Loucy (cell line): Measurements from ENCODE around the gene YWHAH.
A peak's percentile ranks its signal among the peaks of the same experiment; 100 is the strongest.
"Not testable (repeated sequence)": the region's sequence is repeated elsewhere in the genome, so short reads cannot be mapped to it uniquely, and the experiment has no call there.

ENCODE experiments used
- H2AFZ ChIP-seq: fragments of 200-600 bp; sonication (generic); 2 replicates; pipeline ENCODE4 v1.6.0; 2016; ENCODE audit warnings: antibody characterized with exemption, mild to moderate bottlenecking, low read length, moderate library complexity
- H3F3A ChIP-seq: fragments of 200-600 bp; 2 replicates; pipeline ENCODE4 v1.6.0; 2016; ENCODE audit warnings: antibody characterized with exemption, low read depth, mild to moderate bottlenecking
- H3K27me3 ChIP-seq: fragments of 200-600 bp; sonication (generic); 2 replicates; pipeline ENCODE4 v1.6.1; 2014; ENCODE audit warnings: low read length, mild to moderate bottlenecking; ENCODE audit not compliant: insufficient read depth, poor library complexity, severe bottlenecking
- H3K36me3 ChIP-seq: fragments of 200-600 bp; sonication (generic); 2 replicates; pipeline ENCODE4 v1.6.1; 2016; ENCODE audit warnings: low read length; ENCODE audit not compliant: insufficient read depth
- H3K4me1 ChIP-seq: fragments of 200-600 bp; sonication (generic); 2 replicates; pipeline ENCODE4 v1.5.1; 2014; ENCODE audit warnings: low read length, mild to moderate bottlenecking; ENCODE audit not compliant: insufficient read depth, poor library complexity, severe bottlenecking
- H3K4me2 ChIP-seq: fragments of 200-600 bp; sonication (generic); 2 replicates; pipeline ENCODE4 v1.6.0; 2014; ENCODE audit warnings: antibody characterized with exemption, low read length, low read depth, mild to moderate bottlenecking; ENCODE audit not compliant: poor library complexity, severe bottlenecking
- H3K4me3 ChIP-seq: fragments of 200-600 bp; sonication (generic); 2 replicates; pipeline ENCODE4 v1.5.1; 2014; ENCODE audit warnings: low read length, mild to moderate bottlenecking, mixed read lengths; ENCODE audit not compliant: poor library complexity, severe bottlenecking
- H3K79me2 ChIP-seq: fragments of 200-600 bp; sonication (generic); 2 replicates; pipeline ENCODE4 v1.6.1; 2014; ENCODE audit warnings: low read length; ENCODE audit not compliant: insufficient read depth
- H3K9ac ChIP-seq: fragments of 200-600 bp; sonication (generic); 2 replicates; pipeline ENCODE4 v1.6.0; 2014; ENCODE audit warnings: mild to moderate bottlenecking, low read depth, low read length, moderate library complexity; ENCODE audit not compliant: poor library complexity, severe bottlenecking
- H3K9me2 ChIP-seq: fragments of 200-600 bp; sonication (generic); replicated peaks from 2 replicates; pipeline ENCODE4 v1.6.1; 2016; ENCODE audit warnings: low read depth, low read length, mixed read lengths
- H3K9me3 ChIP-seq: fragments of 200-600 bp; sonication (generic); 2 replicates; pipeline ENCODE4 v1.6.1; 2014; ENCODE audit warnings: mild to moderate bottlenecking, antibody characterized with exemption, low read length, low read depth; ENCODE audit not compliant: insufficient read depth
- H4K20me1 ChIP-seq: fragments of 200-600 bp; sonication (generic); 2 replicates; pipeline ENCODE4 v1.6.0; 2014; ENCODE audit warnings: antibody characterized with exemption, low read length, mild to moderate bottlenecking; ENCODE audit not compliant: insufficient read depth, poor library complexity, severe bottlenecking
- CTCF ChIP-seq: fragments of 200-600 bp; sonication (generic); conservative IDR thresholded peaks from 2 replicates; pipeline ENCODE4 v1.5.1; 2014; ENCODE audit warnings: mild to moderate bottlenecking, antibody characterized with exemption, low read length
- EZH2phosphoT487 ChIP-seq: fragments of 200-600 bp; IDR thresholded peaks from 2 replicates; pipeline ENCODE4 v1.6.1; 2018; ENCODE audit warnings: antibody characterized with exemption, mild to moderate bottlenecking, moderate library complexity, borderline replicate concordance

The YWHAH gene

GRCh38 chr22:31977141-31977841 lies 33.0 kb downstream of the YWHAH start:
- TF ChIP-seq CTCF = peak; percentile 84
- no peak for TF ChIP-seq EZH2phosphoT487
- H3K36me3 ChIP-seq = no peaks in the 10 kb centered on the region
- H3K79me2 ChIP-seq = no peaks in the 10 kb centered on the region
- no peaks in the 10 kb centered on the region for H3K9me2 ChIP-seq
- peaks cover 3% of the 10 kb centered on the region for H3K4me1 ChIP-seq
- peak overlapping the region; percentile 33 for H3K9ac ChIP-seq
- peak overlapping the region; percentile 38 for H3K4me2 ChIP-seq
- no peaks in the 10 kb centered on the region for H3F3A ChIP-seq
- H2AFZ ChIP-seq = peak overlapping the region; percentile 98
- H3K4me3 ChIP-seq = peak overlapping the region; percentile 26
- no peaks in the 10 kb centered on the region for H3K27me3 ChIP-seq
- no peaks in the 10 kb centered on the region for H4K20me1 ChIP-seq
- H3K9me3 ChIP-seq = no peaks in the 10 kb centered on the region

- Histone ChIP-seq H3K79me2 (no peaks in the 10 kb centered on the region), H3K9me3 (no peaks in the 10 kb centered on the region), H4K20me1 (no peaks in the 10 kb centered on the region), H3K4me2 (no peak overlapping the region), H3K4me3 (no peak overlapping the region), H2AFZ (peak overlapping the region; percentile 98; the same call in 1 of the 2 replicates), H3K36me3 (no peaks in the 10 kb centered on the region), H3K9me2 (no peaks in the 10 kb centered on the region), H3K27me3 (no peaks in the 10 kb centered on the region), H3K9ac (no peak overlapping the region), H3K4me1 (peaks cover 3% of the 10 kb centered on the region), H3F3A (no peaks in the 10 kb centered on the region)
- TF ChIP-seq CTCF = no peak
- no peak for TF ChIP-seq EZH2phosphoT487
Observed at GRCh38 chr22:31977939-31978338, 33.6 kb downstream of the YWHAH start.

GRCh38 chr22:31980628-31981027 lies 36.3 kb downstream of the YWHAH start:
- Histone ChIP-seq H3K9ac (no peak overlapping the region), H3F3A (no peaks in the 10 kb centered on the region), H3K9me3 (no peaks in the 10 kb centered on the region), H3K27me3 (no peaks in the 10 kb centered on the region), H3K9me2 (no peaks in the 10 kb centered on the region), H3K79me2 (no peaks in the 10 kb centered on the region), H2AFZ (no peak overlapping the region), H3K4me3 (no peak overlapping the region), H3K4me2 (no peak overlapping the region), H3K36me3 (no peaks in the 10 kb centered on the region), H3K4me1 (peaks cover 3% of the 10 kb centered on the region), H4K20me1 (no peaks in the 10 kb centered on the region)
- no peak for TF ChIP-seq CTCF
- TF ChIP-seq EZH2phosphoT487 = no peak

- not testable (repeated sequence) for H3K4me1 ChIP-seq, H4K20me1 ChIP-seq, H3K27me3 ChIP-seq, H3K4me2 ChIP-seq, H3K9ac ChIP-seq, H3K9me2 ChIP-seq, H3K36me3 ChIP-seq, H3F3A ChIP-seq, H3K9me3 ChIP-seq, H3K4me3 ChIP-seq, H3K79me2 ChIP-seq, H2AFZ ChIP-seq
Observed at GRCh38 chr22:31981976-31982375, 37.6 kb downstream of the YWHAH start.
